WERI-Rb-1 (cell line): ENCODE data around the gene SIAH1.

Experiments used
- DNase-seq: peaks from one replicate; pipeline ENCODE4 v3.0.0-alpha.2; 2020
- H3K27ac ChIP-seq: fragments of 250-450 bp; sonication (Bioruptor Pico); 2 replicates; pipeline ENCODE4 v1.5.1; 2020; ENCODE audit warnings: mild to moderate bottlenecking, moderate library complexity
- H3K27me3 ChIP-seq: fragments of 250-450 bp; sonication (Bioruptor Pico); 2 replicates; pipeline ENCODE4 v1.5.1; 2021; ENCODE audit warnings: mild to moderate bottlenecking, low read depth, moderate library complexity; ENCODE audit not compliant: insufficient read depth, severe bottlenecking
- H3K36me3 ChIP-seq: fragments of 250-450 bp; sonication (Bioruptor Pico); 2 replicates; pipeline ENCODE4 v1.5.1; 2020; ENCODE audit warnings: mild to moderate bottlenecking, moderate library complexity
- H3K4me3 ChIP-seq: 2 replicates; pipeline ENCODE4 v1.5.1; 2011; ENCODE audit warnings: low read depth, mild to moderate bottlenecking, control low read depth, low read length
- H3K9me3 ChIP-seq: fragments of 250-450 bp; sonication (Bioruptor Pico); 2 replicates; pipeline ENCODE4 v1.5.1; 2021; ENCODE audit warnings: mild to moderate bottlenecking, moderate library complexity; ENCODE audit not compliant: severe bottlenecking
- CTCF ChIP-seq: IDR thresholded peaks from 2 replicates; pipeline ENCODE4 v1.5.1; 2011; ENCODE audit warnings: low read depth, mild to moderate bottlenecking, control low read depth, inconsistent platforms, low read length

Gene SIAH1

GRCh38 chr16:48352648-48353390 is 32.4 kb downstream of the SIAH1 start:
- Histone ChIP-seq H3K4me3 (no peak overlapping the region), H3K36me3 (peaks cover 47% of the 10 kb centered on the region), H3K9me3 (no peaks in the 10 kb centered on the region), H3K27me3 (no peaks in the 10 kb centered on the region), H3K27ac (no peak overlapping the region)
- TF ChIP-seq CTCF = no peak
- no peak for DNase-seq

GRCh38 chr16:48350736-48351135 is 34.5 kb downstream of the SIAH1 start:
- no peaks in the 10 kb centered on the region for H3K27me3 ChIP-seq
- no peak for DNase-seq
- H3K4me3 ChIP-seq = no peak overlapping the region
- no peaks in the 10 kb centered on the region for H3K9me3 ChIP-seq
- TF ChIP-seq CTCF = no peak
- H3K36me3 ChIP-seq = peaks cover 50% of the 10 kb centered on the region
- no peak overlapping the region for H3K27ac ChIP-seq

GRCh38 chr16:48347980-48348379 is 37.2 kb downstream of the SIAH1 start:
- DNase-seq = peak; percentile 14
- Histone ChIP-seq H3K4me3 (no peak overlapping the region), H3K36me3 (peaks cover 39% of the 10 kb centered on the region), H3K9me3 (no peaks in the 10 kb centered on the region), H3K27me3 (no peaks in the 10 kb centered on the region), H3K27ac (no peak overlapping the region)
- TF ChIP-seq CTCF = no peak

GRCh38 chr16:48347191-48347865 is 37.9 kb downstream of the SIAH1 start:
- no peak for TF ChIP-seq CTCF
- no peak overlapping the region for H3K27ac ChIP-seq
- no peak overlapping the region for H3K4me3 ChIP-seq
- H3K36me3 ChIP-seq = peaks cover 39% of the 10 kb centered on the region
- no peak for DNase-seq
- H3K27me3 ChIP-seq = no peaks in the 10 kb centered on the region
- no peaks in the 10 kb centered on the region for H3K9me3 ChIP-seq

GRCh38 chr16:48342591-48342990 is 42.6 kb downstream of the SIAH1 start:
- Histone ChIP-seq H3K9me3 (no peaks in the 10 kb centered on the region), H3K27me3 (no peaks in the 10 kb centered on the region), H3K36me3 (peaks cover 22% of the 10 kb centered on the region), H3K4me3 (no peak overlapping the region), H3K27ac (no peak overlapping the region)
- no peak for DNase-seq
- TF ChIP-seq CTCF = no peak

- H3K36me3 ChIP-seq = peaks cover 40% of the 10 kb centered on the region
- H3K9me3 ChIP-seq = no peaks in the 10 kb centered on the region
- H3K27me3 ChIP-seq = no peaks in the 10 kb centered on the region
- DNase-seq = no peak
- no peak overlapping the region for H3K27ac ChIP-seq
- no peak overlapping the region for H3K4me3 ChIP-seq
- no peak for TF ChIP-seq CTCF
Measured at GRCh38 chr16:48340054-48340453, 45.2 kb downstream of the SIAH1 start.
